Measurements from ENCODE around the gene LAMP5.

LAMP5 gene

GRCh38 chr20:9550871-9551270 is 36.5 kb downstream of the LAMP5 start:
- no peak for DNase-seq

DNA sequence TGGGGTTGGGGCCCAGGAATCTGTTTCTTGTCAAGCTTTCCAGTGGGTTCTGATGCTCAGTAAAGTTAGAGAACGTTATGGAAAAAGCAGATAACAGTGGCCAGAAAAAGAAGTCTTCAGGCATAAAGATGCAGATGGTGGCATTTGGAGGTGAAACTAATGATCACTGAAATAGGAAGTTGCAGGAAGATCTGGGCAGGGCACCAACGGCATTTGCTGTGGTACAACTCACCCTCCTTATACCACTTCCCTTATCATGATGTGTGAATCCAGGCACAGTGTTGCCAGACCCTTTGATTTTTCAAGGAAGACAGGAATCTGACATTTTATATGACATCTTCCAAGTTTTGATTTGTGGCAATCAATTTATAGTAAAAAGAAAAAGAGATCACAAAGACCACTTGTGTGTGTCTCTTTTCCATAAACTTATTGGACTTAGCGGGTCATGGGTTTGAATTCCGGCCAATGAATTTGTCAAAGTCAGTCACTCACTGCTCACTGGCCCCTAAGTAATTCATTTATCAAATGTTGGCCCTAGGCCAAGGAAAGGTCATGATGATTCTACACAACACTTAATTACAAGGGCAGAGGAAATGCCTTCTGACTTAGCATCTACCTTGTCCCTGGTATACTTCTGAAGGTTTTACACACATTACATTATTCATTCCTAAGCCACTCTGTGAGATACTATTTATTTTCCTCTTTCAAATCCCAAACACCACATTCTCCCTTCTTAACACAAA is 37.6 kb downstream of the LAMP5 start:
- no peak for DNase-seq

GRCh38 chr20:9555781-9556180 is 41.4 kb downstream of the LAMP5 start:
- DNase-seq = no peak

- DNase-seq = no peak
Measured at GRCh38 chr20:9557411-9557810, 43.0 kb downstream of the LAMP5 start.

DNA sequence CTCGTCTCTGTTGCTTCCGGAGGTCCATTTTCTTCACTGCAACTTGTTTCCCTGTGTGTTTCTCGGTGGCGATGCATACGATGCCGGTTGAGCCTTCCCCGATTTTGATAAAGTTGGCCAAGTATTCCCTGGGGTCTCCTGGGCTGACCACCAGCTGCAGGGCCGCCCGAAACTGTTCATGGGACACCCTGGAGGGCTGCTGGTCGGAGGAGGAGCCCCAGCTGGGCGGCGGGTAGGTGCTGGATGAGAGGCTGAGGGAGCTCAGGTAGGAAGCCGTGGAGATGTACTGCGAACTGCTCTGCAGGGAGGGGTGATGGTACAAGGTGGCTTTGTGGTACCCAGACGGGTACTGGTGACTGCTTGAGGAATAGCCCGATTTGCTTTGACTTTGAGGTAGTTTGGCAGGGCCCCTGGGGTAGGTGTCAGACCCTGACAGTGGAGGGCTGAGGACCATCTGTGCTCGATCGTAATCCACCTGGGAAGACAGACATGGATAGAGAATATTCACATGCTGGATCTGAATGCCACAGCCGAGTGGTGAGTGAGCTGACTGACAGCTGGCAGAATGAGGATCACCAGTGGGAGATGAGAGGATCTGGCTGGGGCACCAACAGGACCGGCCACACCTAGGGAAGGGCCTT is 51.6 kb downstream of the LAMP5 start:
- DNase-seq = no peak

DNA sequence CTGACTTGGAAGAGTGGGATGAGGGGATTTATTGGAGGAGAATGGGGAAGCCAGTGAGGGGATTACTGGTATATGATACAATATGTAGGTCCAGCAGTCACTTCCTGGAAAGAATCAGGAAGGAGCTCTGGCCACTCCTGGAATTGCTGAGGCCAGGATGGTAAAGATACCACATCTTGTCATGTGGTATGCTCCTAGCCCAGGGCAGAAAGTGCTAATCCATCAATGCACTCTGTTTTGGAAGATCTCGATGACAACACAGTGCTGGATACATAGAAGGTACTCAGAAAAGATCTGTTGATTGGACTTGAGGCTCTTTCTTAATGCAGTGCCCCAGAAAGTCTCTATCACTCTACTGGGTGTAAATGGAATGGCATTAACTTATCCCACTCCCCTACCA is 52.6 kb downstream of the LAMP5 start:
- DNase-seq = no peak

DNA sequence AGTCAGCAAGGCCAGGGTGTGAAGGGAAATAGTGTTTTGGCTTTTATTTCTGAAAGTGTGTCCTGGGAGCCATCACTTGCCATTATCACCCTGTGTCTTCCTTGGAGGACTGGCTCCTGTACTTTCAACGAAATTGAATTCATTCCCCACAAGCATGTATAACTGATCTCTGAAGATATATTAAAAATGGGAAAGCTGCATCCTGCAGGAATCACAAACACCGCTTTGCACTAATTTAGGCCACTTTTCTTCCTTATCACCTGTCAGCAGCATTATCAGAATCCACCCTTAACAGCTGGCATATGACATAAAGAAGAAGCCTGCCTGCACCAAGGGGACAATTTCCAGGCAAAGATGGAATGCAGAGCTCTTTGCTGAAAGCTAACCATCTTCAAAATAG is 56.2 kb downstream of the LAMP5 start:
- DNase-seq = no peak

- DNase-seq = no peak
Measured at GRCh38 chr20:9571783-9572182, 57.4 kb downstream of the LAMP5 start.

- no peak for DNase-seq
Measured at GRCh38 chr20:9572670-9573069, 58.3 kb downstream of the LAMP5 start.

- peak; percentile 43 for DNase-seq
Measured at GRCh38 chr20:9573335-9574151, 59.2 kb downstream of the LAMP5 start.

DNA sequence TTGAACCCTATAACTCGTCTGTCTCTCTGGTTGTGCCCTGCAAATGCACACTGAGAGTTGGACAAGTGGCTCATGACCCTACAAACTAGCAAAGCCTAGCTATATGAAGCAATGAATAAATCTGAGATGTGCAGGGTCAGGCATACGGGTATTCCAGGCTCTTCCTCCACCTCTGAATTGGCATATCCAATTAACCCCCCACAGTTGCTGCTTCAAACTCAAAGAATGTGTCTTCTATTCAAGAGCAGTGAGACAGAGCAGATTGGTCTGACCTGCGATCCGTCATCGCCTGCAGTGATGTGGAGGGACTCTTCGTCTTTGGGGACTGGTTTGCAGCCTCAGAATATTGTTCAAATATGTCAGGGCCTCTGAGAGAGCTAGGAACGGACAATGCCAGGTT is 59.8 kb downstream of the LAMP5 start:
- no peak for DNase-seq

GRCh38 chr20:9574776-9575175 is 60.4 kb downstream of the LAMP5 start:
- no peak for DNase-seq

- DNase-seq = no peak
Measured at GRCh38 chr20:9575836-9576235, 61.4 kb downstream of the LAMP5 start.

- DNase-seq = no peak
Measured at GRCh38 chr20:9576695-9577094, 62.3 kb downstream of the LAMP5 start.

DNA sequence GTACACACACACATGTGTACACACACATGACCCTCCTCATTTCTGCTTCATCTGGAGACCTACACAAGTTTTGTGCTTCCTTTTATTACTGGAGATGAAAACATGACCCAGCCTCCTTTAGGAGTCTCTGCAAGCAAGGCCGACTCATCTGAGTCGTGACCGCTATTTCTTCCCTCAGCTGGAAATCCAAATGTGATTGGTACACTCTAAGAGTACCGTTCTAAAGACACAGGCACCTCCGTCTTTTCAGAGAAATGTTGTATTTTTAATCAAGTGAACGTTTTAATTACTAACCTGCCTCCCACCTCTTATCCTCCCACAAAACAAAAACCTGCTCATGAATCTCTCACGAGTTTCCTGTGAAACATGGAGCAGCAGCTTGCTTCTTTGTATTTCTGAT is 63.0 kb downstream of the LAMP5 start:
- DNase-seq = no peak

DNA sequence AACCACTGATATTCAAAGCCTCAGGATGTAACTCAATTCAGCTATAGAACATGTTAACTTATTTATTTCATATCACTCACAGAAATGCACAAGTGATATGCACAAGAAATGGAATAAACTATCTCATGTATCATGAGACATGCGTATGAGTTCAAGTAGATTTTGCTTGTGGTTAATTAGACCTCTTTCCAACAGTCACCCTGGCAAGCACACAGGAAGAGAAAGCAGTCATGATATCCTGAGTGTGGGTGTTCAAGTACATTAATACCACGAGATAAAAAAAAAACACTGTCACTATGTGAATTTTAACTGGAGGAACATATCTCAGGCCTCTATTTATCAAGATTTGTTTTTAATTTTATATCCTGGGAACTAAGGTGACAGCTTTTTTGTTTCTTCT is 64.2 kb downstream of the LAMP5 start:
- no peak for DNase-seq
